ENCODE data around the gene RASL10B.
"Not testable (repeated sequence)": the region's sequence is repeated elsewhere in the genome, so short reads cannot be mapped to it uniquely, and the experiment has no call there.

RASL10B gene

GRCh38 chr17:35731239-35731916 is at the start of gene RASL10B:
Gene RASL10B (plus strand): TSS chr17:35731639. CDS start chr17:35735185, 3,546 bp downstream.
- Histone ChIP-seq H3K27ac (peak within 1 kb of the TSS in 7 of 21 experiments; percentile 23 to 77 (median 39)), H3K4me3 (peak within 1 kb of the TSS; percentile 40 to 60 (median 46))

GRCh38 chr17:35683591-35683990 is 47.8 kb upstream of the RASL10B start:
- Histone ChIP-seq H3K4me3 (no peak overlapping the region), H3K27ac (no peak overlapping the region)

GRCh38 chr17:35684055-35684802 is 47.2 kb upstream of the RASL10B start:
- H3K4me3 ChIP-seq = no peak overlapping the region

GRCh38 chr17:35692512-35693210 is 38.8 kb upstream of the RASL10B start:
- Histone ChIP-seq H3K4me3 (no peak overlapping the region), H3K27ac (no peak overlapping the region)

More at GRCh38 chr17:35684055-35684802, 47.2 kb upstream of the RASL10B start:
- no peak overlapping the region for H3K27ac ChIP-seq

GRCh38 chr17:35693662-35694061 is 37.8 kb upstream of the RASL10B start:
- Histone ChIP-seq H3K4me3 (no peak overlapping the region), H3K27ac (no peak overlapping the region)

GRCh38 chr17:35694906-35695305 is 36.5 kb upstream of the RASL10B start:
- Histone ChIP-seq H3K4me3 (no peak overlapping the region), H3K27ac (no peak overlapping the region)

GRCh38 chr17:35695613-35696012 is 35.8 kb upstream of the RASL10B start:
- Histone ChIP-seq H3K4me3 (no peak overlapping the region), H3K27ac (no peak overlapping the region)

- H3K27ac ChIP-seq = no peak overlapping the region
- no peak overlapping the region for H3K4me3 ChIP-seq
Measured at GRCh38 chr17:35698800-35699199, 32.6 kb upstream of the RASL10B start.

GRCh38 chr17:35700150-35700549 is 31.3 kb upstream of the RASL10B start:
- H3K4me3 ChIP-seq = no peak overlapping the region
- H3K27ac ChIP-seq = no peak overlapping the region

- Histone ChIP-seq H3K27ac (no peak overlapping the region), H3K4me3 (no peak overlapping the region)
Measured at GRCh38 chr17:35701491-35701890, 29.9 kb upstream of the RASL10B start.

- H3K27ac ChIP-seq, H3K4me3 ChIP-seq: not testable (repeated sequence)
Measured at GRCh38 chr17:35703308-35703707, 28.1 kb upstream of the RASL10B start.

GRCh38 chr17:35705230-35705629 is 26.2 kb upstream of the RASL10B start:
- Histone ChIP-seq H3K27ac (no peak overlapping the region), H3K4me3 (no peak overlapping the region)

- Histone ChIP-seq H3K4me3 (no peak overlapping the region), H3K27ac (no peak overlapping the region)
Measured at GRCh38 chr17:35705705-35706104, 25.7 kb upstream of the RASL10B start.

- H3K27ac ChIP-seq = no peak overlapping the region
- H3K4me3 ChIP-seq = no peak overlapping the region
Measured at GRCh38 chr17:35708149-35708548, 23.3 kb upstream of the RASL10B start.

GRCh38 chr17:35708951-35709350 is 22.5 kb upstream of the RASL10B start:
- Histone ChIP-seq H3K27ac (no peak overlapping the region), H3K4me3 (no peak overlapping the region)

- no peak overlapping the region for H3K27ac ChIP-seq
Measured at GRCh38 chr17:35709874-35710273, 21.6 kb upstream of the RASL10B start.

GRCh38 chr17:35710950-35711349 is 20.5 kb upstream of the RASL10B start:
- no peak overlapping the region for H3K4me3 ChIP-seq
- H3K27ac ChIP-seq = no peak overlapping the region

More at GRCh38 chr17:35709874-35710273, 21.6 kb upstream of the RASL10B start:
- H3K4me3 ChIP-seq = no peak overlapping the region

- no peak overlapping the region for H3K4me3 ChIP-seq
- H3K27ac ChIP-seq = no peak overlapping the region
Measured at GRCh38 chr17:35713069-35713728, 18.2 kb upstream of the RASL10B start.

GRCh38 chr17:35714988-35715387 is 16.5 kb upstream of the RASL10B start:
- H3K27ac ChIP-seq = no peak overlapping the region

GRCh38 chr17:35715416-35715815 is 16.0 kb upstream of the RASL10B start:
- no peak overlapping the region for H3K4me3 ChIP-seq
- H3K27ac ChIP-seq = no peak overlapping the region

More at GRCh38 chr17:35714988-35715387, 16.5 kb upstream of the RASL10B start:
- H3K4me3 ChIP-seq = no peak overlapping the region
